HepG2 (cell line): ENCODE results near the gene PRUNE1. TPM values are rescaled to one million over a fixed set of nuclear protein-coding genes. Genes with fewer than 3 reads are reported as not detected.
A peak's percentile ranks its signal among the peaks of the same experiment; 100 is the strongest.

Experiments
- BCL3 ChIP-seq: sonication (generic); formaldehyde crosslinking; IDR thresholded peaks from 2 replicates; pipeline ENCODE4 v1.5.1; 2020; ENCODE audit warnings: mild to moderate bottlenecking, missing genetic modification reagents, moderate library complexity
- E2F2 ChIP-seq: sonication (generic); formaldehyde crosslinking; IDR thresholded peaks from 2 replicates; pipeline ENCODE4 v1.4.0; 2020; ENCODE audit warnings: missing genetic modification reagents, borderline replicate concordance
- EEA1 ChIP-seq: sonication (generic); formaldehyde crosslinking; IDR thresholded peaks from 2 replicates; pipeline ENCODE4 v1.5.1; 2020; ENCODE audit warnings: mild to moderate bottlenecking, missing genetic modification reagents, borderline replicate concordance
- FOXA1 ChIP-seq, 2 experiments: fragments of 450-650 bp in 1 of 2; sonication (generic) in 1 of 2; formaldehyde crosslinking in 1 of 2; IDR thresholded peaks; 2 replicates each; pipeline versions ENCODE4 v1.4.0 to v1.6.1; 2016 to 2020; ENCODE audit warnings: missing genetic modification reagents in 1 of 2
- HDAC6 ChIP-seq: fragments of 200-600 bp; sonication (generic); IDR thresholded peaks from 2 replicates; pipeline ENCODE4 v1.7.0; 2017; ENCODE audit warnings: mild to moderate bottlenecking, antibody characterized with exemption, low read length, low read depth
- HNRNPH1 ChIP-seq: fragments of 200-400 bp; formaldehyde crosslinking; optimal IDR thresholded peaks from 2 replicates; pipeline ENCODE3; 2017; ENCODE audit warnings: mild to moderate bottlenecking, low read depth, low read length
- HOMEZ ChIP-seq: IDR thresholded peaks from 2 replicates; pipeline ENCODE4 v1.6.1; 2016; ENCODE audit warnings: low read depth
- KLF15 ChIP-seq: sonication (generic); formaldehyde crosslinking; IDR thresholded peaks from 2 replicates; pipeline ENCODE4 v1.8.1; 2023; ENCODE audit warnings: borderline replicate concordance, mild to moderate bottlenecking, inconsistent platforms, missing genetic modification reagents, mixed read lengths
- MAZ ChIP-seq, 2 experiments: sonication (generic) in 1 of 2; formaldehyde crosslinking in 1 of 2; IDR thresholded peaks; 2 replicates each; pipeline versions ENCODE4 v1.5.0 to v1.6.1; 2012 to 2020; ENCODE audit warnings: low read depth in 2 of 2, mild to moderate bottlenecking in 2 of 2, borderline replicate concordance in 1 of 2, improper control_type of control experiment in 1 of 2, low read length in 1 of 2, missing genetic modification reagents in 1 of 2, moderate library complexity in 1 of 2
- NR2F6 ChIP-seq, 2 experiments: IDR thresholded peaks; 2 replicates each; pipeline ENCODE4 v1.6.1; 2016; ENCODE audit warnings: antibody characterized with exemption in 1 of 2, mild to moderate bottlenecking in 1 of 2
- PCBP2 ChIP-seq: fragments of 200-400 bp; formaldehyde crosslinking; optimal IDR thresholded peaks from 2 replicates; pipeline ENCODE3; 2018; ENCODE audit warnings: low read length, low read depth; ENCODE audit not compliant: poor library complexity, severe bottlenecking
- SIX1 ChIP-seq: sonication (generic); formaldehyde crosslinking; IDR thresholded peaks from 2 replicates; pipeline ENCODE4 v1.4.0; 2020; ENCODE audit warnings: missing genetic modification reagents, borderline replicate concordance
- SP2 ChIP-seq: sonication (generic); formaldehyde crosslinking; IDR thresholded peaks from 2 replicates; pipeline ENCODE4 v1.5.1; 2020; ENCODE audit warnings: mild to moderate bottlenecking, missing genetic modification reagents
- TCF7 ChIP-seq: sonication (generic); IDR thresholded peaks from 2 replicates; pipeline ENCODE4 v1.6.1; 2016; ENCODE audit warnings: antibody characterized with exemption, low read depth
- TRIM22 ChIP-seq: fragments of 450-650 bp; IDR thresholded peaks from 2 replicates; pipeline ENCODE4 v1.6.1; 2017
- ZMAT3 ChIP-seq: sonication (generic); formaldehyde crosslinking; conservative IDR thresholded peaks from 2 replicates; pipeline ENCODE4 v1.7.0; 2021; ENCODE audit warnings: missing genetic modification reagents
- ZNF33A ChIP-seq: sonication (generic); formaldehyde crosslinking; IDR thresholded peaks from 2 replicates; pipeline ENCODE4 v1.5.1; 2020; ENCODE audit warnings: missing genetic modification reagents, mild to moderate bottlenecking, moderate library complexity, borderline replicate concordance
- ZNF660 ChIP-seq: sonication (generic); formaldehyde crosslinking; IDR thresholded peaks from 2 replicates; pipeline ENCODE4 v1.5.1; 2020; ENCODE audit warnings: mild to moderate bottlenecking, low read depth, missing genetic modification reagents, borderline replicate concordance
- ZNF720 ChIP-seq: sonication (generic); formaldehyde crosslinking; IDR thresholded peaks from 2 replicates; pipeline ENCODE4 v1.4.0; 2020; ENCODE audit warnings: missing genetic modification reagents
- ZSCAN22 ChIP-seq: sonication (generic); formaldehyde crosslinking; IDR thresholded peaks from 2 replicates; pipeline ENCODE4 v1.4.0; 2020; ENCODE audit warnings: mild to moderate bottlenecking, missing genetic modification reagents
- polyA plus RNA-seq, 8 experiments: library from polyadenylated mRNA; depleted of rRNA in 3 of 8; stranded (reverse) in 7 of 8; unstranded in 1 of 8; fragments of >200 nt; fragmentation: Illumina TruSeq in 4 of 8; extraction: Trizol in 4 of 8; gene quantifications; 2 replicates each; pipeline versions ENCODE4 v1.2.1 to v1.2.3, GENCODE V29; 2011 to 2016; ENCODE audit warnings: low read depth in 4 of 8, missing spikeins in 1 of 8, mixed read lengths in 1 of 8; ENCODE audit not compliant: insufficient read depth in 1 of 8
- total RNA-seq, 5 experiments: library from RNA; depleted of rRNA; stranded (reverse); fragments of >200 nt; fragmentation: Illumina TruSeq; extraction: Trizol; gene quantifications; 2 replicates each; pipeline ENCODE4 v1.2.3, GENCODE V29; 2016; ENCODE audit warnings: low read depth in 1 of 5

Gene PRUNE1
- total and polyA plus RNA-seq, 2 of the 13 experiments (the other 11 are each of a cell fraction or from before 2014, with no cell fraction given) = 19.0 to 31.9 TPM

- TF ChIP-seq HNRNPH1 = no peak
- no peak for TF ChIP-seq ZNF33A (CRISPR knock-in tag)
- TF ChIP-seq ZNF720 = no peak
- no peak for TF ChIP-seq FOXA1 (IDR thresholded peaks at IDR 0.05)
- no peak for TF ChIP-seq FOXA1 (CRISPR knock-in tag; IDR thresholded peaks at IDR 0.05)
- TF ChIP-seq SP2 (CRISPR knock-in tag) = peak; percentile 15; the same call in 1 of the 2 replicates
- 0 out of 2 replicates have a peak, but pooled peaks have one; percentile 70 for TF ChIP-seq KLF15
- no peak for TF ChIP-seq ZMAT3
- no peak for TF ChIP-seq E2F2 (CRISPR knock-in tag)
- TF ChIP-seq EEA1 (CRISPR knock-in tag) = no peak
- TF ChIP-seq ZNF660 (CRISPR knock-in tag) = no peak
- no peak for TF ChIP-seq NR2F6 (IDR thresholded peaks at IDR 0.05)
- TF ChIP-seq NR2F6 (CRISPR knock-in tag; IDR thresholded peaks at IDR 0.05) = 0 out of 2 replicates have a peak, but pooled peaks have one; percentile 15
- TF ChIP-seq TCF7 = no peak
- no peak for TF ChIP-seq HDAC6
- TF ChIP-seq BCL3 = peak; percentile 63; the same call in 1 of the 2 replicates
- TF ChIP-seq MAZ (IDR thresholded peaks at IDR 0.05; ENCODE audit: borderline replicate concordance, low read depth, low read length) = no peak
- peak; percentile 14; the same call in 1 of the 2 replicates for TF ChIP-seq MAZ (CRISPR knock-in tag; IDR thresholded peaks at IDR 0.05; ENCODE audit: low read depth)
- TF ChIP-seq TRIM22 = no peak
- no peak for TF ChIP-seq HOMEZ (CRISPR knock-in tag)
- TF ChIP-seq ZSCAN22 (CRISPR knock-in tag) = no peak
- TF ChIP-seq PCBP2 = no peak
- TF ChIP-seq SIX1 (CRISPR knock-in tag) = no peak
These were observed 39.8 kb downstream of the PRUNE1 start (continued) for GRCh38 chr1:151047925-151048644.
